ENCODE measurements around the gene DLGAP3.

GRCh38 chr1:34831721-34832246, 97.7 kb downstream of the DLGAP3 start:
- no peak for TF ChIP-seq CTCF (IDR thresholded peaks at IDR 0.05)
- TF ChIP-seq POLR2A (IDR thresholded peaks at IDR 0.05), result no peak
- no peak for TF ChIP-seq EP300 (IDR thresholded peaks at IDR 0.05)

All from suprapubic skin (tissue), 3 donors.